ENCODE results near the gene C1QTNF3.

GRCh38 chr5:34034534-34035327 lies 8.3 kb downstream of the C1QTNF3 start:
- no peak for TF ChIP-seq EZH2 (IDR thresholded peaks at IDR 0.05; ENCODE audit: borderline replicate concordance, insufficient read depth, low read depth, low read length, poor library complexity, severe bottlenecking)
- no peak for TF ChIP-seq CTCF (IDR thresholded peaks at IDR 0.05)
